Glutamatergic neuron (in vitro differentiated cells): ENCODE measurements around the gene NHS. TPM values are rescaled to one million over a fixed set of nuclear protein-coding genes. Genes with fewer than 3 reads are reported as not detected.

Experiments used
- DNase-seq: peaks from one replicate; pipeline ENCODE4 v3.0.0; 2022
- H3K27ac Mint-ChIP-seq: one replicate; pipeline ENCODE4 v1.8.0; 2020; ENCODE audit warnings: mild to moderate bottlenecking, mixed read lengths, inconsistent platforms; ENCODE audit not compliant: unreplicated experiment
- H3K27me3 Mint-ChIP-seq: one replicate; pipeline ENCODE4 v1.8.0; 2020; ENCODE audit warnings: mild to moderate bottlenecking, moderate library complexity, mixed read lengths, inconsistent platforms; ENCODE audit not compliant: unreplicated experiment
- H3K36me3 Mint-ChIP-seq: one replicate; pipeline ENCODE4 v1.8.0; 2020; ENCODE audit warnings: mild to moderate bottlenecking, mixed read lengths, inconsistent platforms; ENCODE audit not compliant: unreplicated experiment
- H3K4me1 Mint-ChIP-seq: one replicate; pipeline ENCODE4 v1.8.0; 2020; ENCODE audit warnings: mild to moderate bottlenecking, low read depth, mixed read lengths, inconsistent platforms; ENCODE audit not compliant: unreplicated experiment
- H3K4me3 Mint-ChIP-seq: one replicate; pipeline ENCODE4 v1.8.0; 2020; ENCODE audit warnings: mild to moderate bottlenecking, mixed read lengths, inconsistent platforms; ENCODE audit not compliant: unreplicated experiment
- H3K9me3 Mint-ChIP-seq: one replicate; pipeline ENCODE4 v1.8.0; 2020; ENCODE audit warnings: mild to moderate bottlenecking, moderate library complexity, mixed read lengths, inconsistent platforms; ENCODE audit not compliant: unreplicated experiment
- CTCF ChIP-seq: fragments of 200-600 bp; sonication (generic); IDR thresholded peaks from one replicate; pipeline ENCODE4 v1.5.0; 2021; ENCODE audit not compliant: partially characterized antibody, unreplicated experiment
- microRNA-seq: library from miRNA; unstranded; fragments of <30 nt; microRNA quantifications from one replicate; pipeline ENCODE4, GENCODE V29; 2020; ENCODE audit not compliant: unreplicated experiment
- total RNA-seq: library from RNA; stranded (reverse); fragmentation: NEBNext Ultra II Directional; extraction: Animal tissue kit (Norgen Biotek cat#: 25700); gene quantifications from one replicate; pipeline ENCODE4 v1.2.1, GENCODE V29; 2021; ENCODE audit not compliant: unreplicated experiment

NHS gene
- total RNA-seq, 1 donor from 2014 or later: 9.1 TPM

GRCh38 chrX:17773221-17773876 lies 398.3 kb downstream of the NHS start:
- Mint-ChIP-seq H3K27ac (no peak overlapping the region), H3K4me3 (no peak overlapping the region), H3K9me3 (no peaks in the 10 kb centered on the region), H3K27me3 (no peaks in the 10 kb centered on the region), H3K36me3 (no peaks in the 10 kb centered on the region), H3K4me1 (no peaks in the 10 kb centered on the region)
- DNase-seq: no peak
- no peak for TF ChIP-seq CTCF

- Mint-ChIP-seq H3K9me3 (no peaks in the 10 kb centered on the region), H3K36me3 (no peaks in the 10 kb centered on the region), H3K4me3 (no peak overlapping the region), H3K4me1 (no peaks in the 10 kb centered on the region), H3K27ac (no peak overlapping the region), H3K27me3 (no peaks in the 10 kb centered on the region)
- DNase-seq: no peak
- TF ChIP-seq CTCF: no peak
Measured at GRCh38 chrX:17774053-17774452, 399.1 kb downstream of the NHS start.

DNA sequence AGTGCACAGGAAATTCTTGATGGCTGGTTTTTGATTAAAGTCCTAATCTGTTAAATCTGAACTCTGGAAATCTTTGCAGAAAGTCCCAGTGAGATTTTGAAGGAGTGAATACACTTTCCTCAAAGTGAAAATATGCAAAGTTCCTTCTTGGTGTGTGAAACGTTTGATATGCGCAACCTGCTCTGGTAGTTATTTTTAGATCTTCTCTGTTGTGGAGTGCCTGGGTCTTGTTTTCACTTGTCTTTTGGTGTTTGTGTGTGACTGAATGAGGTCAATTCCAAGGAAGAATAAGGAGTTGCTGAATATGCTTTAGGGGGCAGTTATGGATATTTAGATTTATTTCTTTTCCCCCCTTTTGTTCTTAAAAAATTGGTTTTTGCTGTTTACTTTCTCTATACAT lies 404.0 kb downstream of the NHS start:
- Mint-ChIP-seq H3K4me1 (no peaks in the 10 kb centered on the region), H3K9me3 (peaks cover 2% of the 10 kb centered on the region), H3K4me3 (no peak overlapping the region), H3K36me3 (no peaks in the 10 kb centered on the region), H3K27ac (no peak overlapping the region), H3K27me3 (no peaks in the 10 kb centered on the region)
- TF ChIP-seq CTCF: no peak
- no peak for DNase-seq

GRCh38 chrX:17779434-17779833 lies 404.4 kb downstream of the NHS start:
- Mint-ChIP-seq H3K4me3 (no peak overlapping the region), H3K27me3 (no peaks in the 10 kb centered on the region), H3K4me1 (no peaks in the 10 kb centered on the region), H3K9me3 (peaks cover 2% of the 10 kb centered on the region), H3K36me3 (no peaks in the 10 kb centered on the region), H3K27ac (no peak overlapping the region)
- DNase-seq: no peak
- no peak for TF ChIP-seq CTCF

Small RNA genes lying within 50 kb of the gene (microRNA-seq; reads per million reads assigned to microRNA genes)
- not detected for gene MIR4768
